ENCODE data around the gene SLC15A2.

Gene SLC15A2

DNA sequence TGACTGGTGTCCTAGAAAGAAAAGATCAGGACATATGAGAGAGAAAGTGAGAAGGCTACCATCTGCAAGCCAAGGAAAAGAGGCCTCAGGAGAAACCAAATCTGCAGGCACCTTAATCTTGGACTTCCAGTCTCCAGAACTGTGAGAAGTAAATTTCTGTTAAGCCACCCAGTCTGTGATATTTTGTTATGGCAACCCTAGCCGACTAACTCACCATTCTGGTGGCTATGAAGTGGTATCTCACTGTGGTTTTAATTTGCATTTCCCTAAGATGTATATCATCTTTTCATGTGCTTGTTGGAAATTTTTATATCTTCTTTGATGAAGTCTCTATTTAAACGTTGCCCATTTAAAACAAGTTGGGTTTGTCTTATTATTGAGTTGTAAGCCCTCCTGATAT lies 87.3 kb downstream of the SLC15A2 start:
- no peak for DNase-seq (ENCODE audit: low spot score)

DNA sequence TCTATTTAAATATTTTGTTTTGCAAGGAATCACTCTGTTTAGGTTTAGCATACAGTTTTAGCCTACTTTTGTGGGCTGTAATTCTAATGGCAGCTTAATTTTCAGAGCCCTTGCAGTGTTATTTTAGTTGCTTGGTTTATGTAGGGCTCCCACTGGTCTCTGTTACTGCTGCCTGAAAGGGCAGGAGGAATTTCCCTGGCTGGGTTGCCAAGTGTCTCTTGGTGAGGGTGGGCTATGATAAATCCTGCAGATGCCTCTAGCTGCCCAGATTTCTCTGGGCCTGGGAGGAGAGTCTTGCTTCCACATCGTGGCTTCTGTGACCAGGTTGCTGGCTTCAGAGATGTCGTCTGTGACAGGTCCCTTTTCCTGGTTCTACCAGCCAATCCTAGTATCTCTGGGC lies 91.6 kb downstream of the SLC15A2 start:
- DNase-seq (ENCODE audit: low spot score), result no peak

DNA sequence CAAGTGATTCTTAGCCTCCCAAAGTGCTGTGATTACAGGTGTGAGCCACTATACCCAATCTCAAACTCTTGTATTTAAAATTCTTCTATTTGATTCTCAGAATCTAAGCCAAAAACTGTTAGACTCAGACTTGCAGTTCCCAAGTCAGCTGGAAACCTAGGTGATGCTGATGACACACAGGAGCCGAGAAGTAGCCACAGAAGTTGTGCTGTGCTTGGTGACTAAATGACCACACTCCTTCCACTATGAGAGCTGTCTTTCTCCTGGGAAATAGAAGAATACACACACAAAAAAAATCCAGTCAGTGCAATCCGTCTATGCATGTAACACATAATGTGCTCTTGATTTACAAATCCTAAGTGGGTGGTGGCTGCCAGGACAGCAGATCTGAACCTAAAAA lies 93.9 kb downstream of the SLC15A2 start:
- no peak for DNase-seq (ENCODE audit: low spot score)

DNA sequence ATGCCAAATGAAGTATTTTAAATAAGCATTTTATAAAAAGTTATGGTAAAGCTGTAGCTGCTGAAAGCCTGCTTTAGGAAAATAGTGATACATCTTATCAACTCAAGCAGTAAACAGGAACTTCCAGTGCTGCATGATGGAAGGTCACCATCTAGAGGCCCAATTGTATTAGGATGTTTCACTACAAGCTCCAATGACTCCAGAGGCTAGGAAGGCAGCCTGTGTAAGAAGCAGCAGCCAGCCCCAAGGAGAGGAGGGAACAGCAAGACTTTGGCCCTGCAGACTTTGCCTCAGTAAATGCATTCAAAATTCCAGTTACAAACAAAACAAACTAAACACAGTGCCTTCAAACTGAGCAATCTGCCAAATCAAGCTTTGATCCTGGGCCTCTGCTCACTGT lies 95.7 kb downstream of the SLC15A2 start:
- DNase-seq (ENCODE audit: low spot score), result no peak

DNA sequence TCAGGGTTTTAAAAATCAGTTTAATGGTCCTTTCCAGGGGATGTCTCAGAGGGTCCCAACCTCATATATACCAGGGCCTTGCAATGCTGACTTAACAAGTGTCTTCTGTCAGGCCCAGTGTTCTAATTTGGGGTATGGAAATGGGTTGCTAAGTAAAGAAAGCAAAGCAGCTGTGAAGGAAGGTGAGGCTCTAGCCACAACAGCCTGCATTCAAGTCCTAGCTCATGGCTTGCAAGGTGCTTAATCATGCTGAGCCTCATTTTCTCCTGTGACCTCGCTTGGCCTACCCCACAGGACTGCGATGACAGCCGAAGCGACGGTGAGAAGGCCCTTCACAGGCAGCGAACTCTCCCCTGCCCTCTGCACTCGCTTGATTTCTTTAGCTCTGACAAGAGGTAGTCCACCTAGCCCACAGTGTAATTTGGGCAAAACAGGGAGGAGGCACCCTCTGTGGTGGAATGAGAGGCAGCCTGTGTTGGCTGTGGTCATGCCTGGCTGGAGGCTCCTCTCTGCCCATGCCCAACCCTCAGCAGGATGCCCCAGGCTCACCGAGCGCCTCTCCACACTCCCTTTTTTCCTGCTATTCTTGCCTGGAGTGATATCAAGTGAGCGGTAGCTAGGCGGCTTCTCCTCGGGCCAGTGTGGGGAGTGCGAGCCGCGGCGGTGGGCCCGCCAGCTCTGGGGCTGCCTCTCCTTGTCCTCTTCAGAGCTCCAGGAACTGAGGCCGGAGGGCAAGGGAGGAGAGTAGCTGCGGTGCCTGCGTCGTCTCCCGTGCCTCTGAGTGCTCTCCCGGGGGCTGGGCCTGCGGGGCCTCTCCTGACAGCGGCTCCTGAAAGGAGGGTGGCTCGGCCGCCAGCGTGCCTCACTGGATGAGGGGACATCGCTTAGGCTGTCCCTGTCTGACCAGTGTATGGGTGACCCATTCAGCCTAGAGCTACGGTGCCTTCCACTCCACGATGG lies 98.7 kb downstream of the SLC15A2 start:
- DNase-seq (ENCODE audit: low spot score), result no peak

All from cerebellar cortex (tissue), 1 donor.